ENCODE data around the gene LMAN1.

DNA sequence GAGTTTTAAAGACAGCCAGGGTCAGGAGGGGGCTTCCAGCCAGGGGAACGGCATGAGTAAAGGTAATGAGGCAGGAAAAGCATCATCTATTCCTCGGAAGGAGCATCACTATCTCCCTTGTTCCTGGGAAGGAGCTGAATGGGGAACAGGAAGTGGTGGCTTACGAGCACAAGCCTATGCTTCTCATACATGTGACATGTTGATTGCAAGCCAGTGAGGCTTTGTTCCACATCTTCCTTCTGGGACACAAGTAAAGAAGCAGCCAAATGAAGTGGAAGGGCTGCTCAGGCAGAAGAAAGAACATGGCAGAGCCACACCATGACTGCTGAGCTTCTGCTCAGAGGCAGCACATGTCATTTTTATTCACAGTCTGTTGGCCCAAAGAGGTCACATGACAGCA, 15.1 kb upstream of the LMAN1 start:
- TF ChIP-seq, protein P1, sequence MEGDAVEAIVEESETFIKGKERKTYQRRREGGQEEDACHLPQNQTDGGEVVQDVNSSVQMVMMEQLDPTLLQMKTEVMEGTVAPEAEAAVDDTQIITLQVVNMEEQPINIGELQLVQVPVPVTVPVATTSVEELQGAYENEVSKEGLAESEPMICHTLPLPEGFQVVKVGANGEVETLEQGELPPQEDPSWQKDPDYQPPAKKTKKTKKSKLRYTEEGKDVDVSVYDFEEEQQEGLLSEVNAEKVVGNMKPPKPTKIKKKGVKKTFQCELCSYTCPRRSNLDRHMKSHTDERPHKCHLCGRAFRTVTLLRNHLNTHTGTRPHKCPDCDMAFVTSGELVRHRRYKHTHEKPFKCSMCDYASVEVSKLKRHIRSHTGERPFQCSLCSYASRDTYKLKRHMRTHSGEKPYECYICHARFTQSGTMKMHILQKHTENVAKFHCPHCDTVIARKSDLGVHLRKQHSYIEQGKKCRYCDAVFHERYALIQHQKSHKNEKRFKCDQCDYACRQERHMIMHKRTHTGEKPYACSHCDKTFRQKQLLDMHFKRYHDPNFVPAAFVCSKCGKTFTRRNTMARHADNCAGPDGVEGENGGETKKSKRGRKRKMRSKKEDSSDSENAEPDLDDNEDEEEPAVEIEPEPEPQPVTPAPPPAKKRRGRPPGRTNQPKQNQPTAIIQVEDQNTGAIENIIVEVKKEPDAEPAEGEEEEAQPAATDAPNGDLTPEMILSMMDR (IDR thresholded peaks at IDR 0.05) = no peak
- TF ChIP-seq POLR2A (IDR thresholded peaks at IDR 0.05) = no peak

Measured in thyroid gland (tissue), 4 donors.